Caco-2 (cell line): ENCODE measurements around the gene VEPH1. TPM values are rescaled to one million over a fixed set of nuclear protein-coding genes. Genes with fewer than 3 reads are reported as not detected.

ENCODE experiments used
- BruUV-seq: library from RNA; stranded (reverse); fragments of 400-500 nt; replicated peaks from 2 replicates; lab custom pipeline; 2021; lab: Mats Ljungman, UMichigan
- CTCF ChIA-PET: fragments of 300-600 bp; sonication (Branson Sonifier 250); formaldehyde crosslinking; loops from one replicate; lab custom pipeline; 2022; ENCODE audit warnings: antibody characterized with exemption; lab: Charles Lee
- POLR2A ChIA-PET: fragments of 300-600 bp; sonication (Branson Sonifier 250); formaldehyde crosslinking; loops from one replicate; lab custom pipeline; 2022; ENCODE audit warnings: antibody characterized with exemption; lab: Charles Lee
- DNase-seq, 2 experiments: peaks; one replicate each; pipeline versions ENCODE4 v3.0.0 to v3.0.0-alpha.2; 2020 to 2022
- H3K27me3 ChIP-seq: replicated peaks from 2 replicates; pipeline ENCODE4 v1.6.0; 2011; ENCODE audit warnings: low read length; ENCODE audit not compliant: control insufficient read depth, insufficient read depth
- H3K36me3 ChIP-seq: 2 replicates; pipeline ENCODE4 v1.5.1; 2011; ENCODE audit warnings: low read length; ENCODE audit not compliant: control insufficient read depth, insufficient read depth
- H3K4me1 ChIP-seq: fragments of 250-450 bp; sonication (Bioruptor Pico); 2 replicates; pipeline ENCODE4 v1.5.1; 2020; ENCODE audit warnings: mild to moderate bottlenecking
- H3K4me3 ChIP-seq: 2 replicates; pipeline ENCODE4 v1.5.1; 2011; ENCODE audit warnings: low read depth, mild to moderate bottlenecking, control low read depth, low read length
- H3K9me3 ChIP-seq: fragments of 250-450 bp; sonication (Bioruptor Pico); 2 replicates; pipeline ENCODE4 v1.5.1; 2020; ENCODE audit warnings: mild to moderate bottlenecking, moderate library complexity
- H3K27ac Mint-ChIP-seq: one replicate; pipeline ENCODE4 v1.8.0; 2022; ENCODE audit warnings: mixed read lengths; ENCODE audit not compliant: unreplicated experiment
- H3K27me3 Mint-ChIP-seq: one replicate; pipeline ENCODE4 v1.8.0; 2022; ENCODE audit warnings: mixed read lengths; ENCODE audit not compliant: insufficient read depth, unreplicated experiment
- H3K36me3 Mint-ChIP-seq: one replicate; pipeline ENCODE4 v1.8.0; 2022; ENCODE audit warnings: mild to moderate bottlenecking, mixed read lengths; ENCODE audit not compliant: insufficient read depth, unreplicated experiment
- H3K4me1 Mint-ChIP-seq: one replicate; pipeline ENCODE4 v1.8.0; 2022; ENCODE audit warnings: low read depth, mixed read lengths; ENCODE audit not compliant: unreplicated experiment
- H3K4me3 Mint-ChIP-seq: one replicate; pipeline ENCODE4 v1.8.0; 2022; ENCODE audit warnings: mild to moderate bottlenecking, moderate library complexity, mixed read lengths; ENCODE audit not compliant: unreplicated experiment
- H3K9me3 Mint-ChIP-seq: one replicate; pipeline ENCODE4 v1.8.0; 2022; ENCODE audit warnings: mixed read lengths; ENCODE audit not compliant: unreplicated experiment
- CTCF ChIP-seq, 2 experiments: fragments of 200-600 bp in 1 of 2; IDR thresholded peaks; 1 replicate in 1 of 2; 2 replicates in 1 of 2; pipeline versions ENCODE4 v1.5.1 to v1.8.0; 2011 to 2022; ENCODE audit warnings: antibody characterized with exemption in 1 of 2, control low read depth in 1 of 2, inconsistent platforms in 1 of 2, low read depth in 1 of 2, low read length in 1 of 2, mild to moderate bottlenecking in 1 of 2, moderate library complexity in 1 of 2; ENCODE audit not compliant: insufficient read depth in 1 of 2, severe bottlenecking in 1 of 2, unreplicated experiment in 1 of 2
- intact Hi-C: fragments of 100-400 bp; cut with micrococcal nuclease; formaldehyde crosslinking; loops from one replicate; pipeline ENCODE4 v1.10.0; 2022; ENCODE audit not compliant: unreplicated experiment
- total RNA-seq: library from RNA; stranded (reverse); gene quantifications from 2 replicates; pipeline ENCODE4 v1.2.3, GENCODE V29; 2022

Gene VEPH1
- total RNA-seq, 1 experiment from 2014 or later: 12.0 TPM

GRCh38 chr3:157317895-157318294 lies 185.3 kb downstream of the VEPH1 start:
- CTCF ChIA-PET: no interaction called here

DNA sequence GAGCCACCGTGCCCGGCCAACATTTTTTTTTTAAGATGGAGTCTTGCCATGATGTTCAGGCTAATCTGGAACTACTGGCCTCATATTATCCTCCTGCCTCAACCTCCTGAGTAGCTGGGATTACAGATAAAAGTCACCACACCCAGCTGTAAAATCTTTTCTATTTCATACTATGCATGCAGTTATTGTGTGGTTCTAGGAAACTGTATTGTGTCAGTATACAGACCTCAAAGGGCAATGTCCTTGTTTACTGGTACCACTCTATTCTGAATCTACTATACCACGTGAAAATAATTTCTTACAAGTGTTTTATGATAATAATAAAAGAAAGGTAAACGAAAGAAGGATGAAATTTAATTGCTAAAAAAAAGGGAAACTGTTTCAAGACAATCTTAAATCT lies 190.0 kb downstream of the VEPH1 start:
- H3K27ac Mint-ChIP-seq: no peak overlapping the region
- Histone ChIP-seq H3K4me1 (no peaks in the 10 kb centered on the region), H3K9me3 (no peaks in the 10 kb centered on the region), H3K27me3 (no peaks in the 10 kb centered on the region), H3K4me3 (no peak overlapping the region), H3K36me3 (no peaks in the 10 kb centered on the region)
- no peaks in the 10 kb centered on the region for H3K36me3 Mint-ChIP-seq
- no peaks in the 10 kb centered on the region for H3K4me1 Mint-ChIP-seq
- H3K27me3 Mint-ChIP-seq: peaks cover 10% of the 10 kb centered on the region
- POLR2A ChIA-PET: no interaction called here
- no peaks in the 10 kb centered on the region for H3K9me3 Mint-ChIP-seq
- no TSS peak for BruUV-seq
- DNase-seq: no peak
- CTCF ChIA-PET: no interaction called here
- intact Hi-C loops: no loop called here
- no peak for TF ChIP-seq CTCF (IDR thresholded peaks at IDR 0.05; ENCODE audit: insufficient read depth in 1 of 2, low read depth in 1 of 2, low read length in 1 of 2, severe bottlenecking in 1 of 2, unreplicated experiment in 1 of 2)
- H3K4me3 Mint-ChIP-seq: no peak overlapping the region

More at GRCh38 chr3:157317895-157318294, 185.3 kb downstream of the VEPH1 start:
- intact Hi-C loops: no loop called here
- Histone ChIP-seq H3K9me3 (no peaks in the 10 kb centered on the region), H3K27me3 (no peaks in the 10 kb centered on the region), H3K4me3 (no peak overlapping the region), H3K36me3 (no peaks in the 10 kb centered on the region), H3K4me1 (no peaks in the 10 kb centered on the region; the same call in 1 of the 2 replicates)
- Mint-ChIP-seq H3K4me3 (no peak overlapping the region), H3K27ac (no peak overlapping the region), H3K36me3 (no peaks in the 10 kb centered on the region), H3K4me1 (peaks cover 6% of the 10 kb centered on the region), H3K9me3 (no peaks in the 10 kb centered on the region), H3K27me3 (peaks cover 16% of the 10 kb centered on the region)
- no peak for DNase-seq
- TF ChIP-seq CTCF (IDR thresholded peaks at IDR 0.05; ENCODE audit: insufficient read depth in 1 of 2, low read depth in 1 of 2, low read length in 1 of 2, severe bottlenecking in 1 of 2, unreplicated experiment in 1 of 2): no peak
- POLR2A ChIA-PET: no interaction called here
- BruUV-seq: no TSS peak

DNA sequence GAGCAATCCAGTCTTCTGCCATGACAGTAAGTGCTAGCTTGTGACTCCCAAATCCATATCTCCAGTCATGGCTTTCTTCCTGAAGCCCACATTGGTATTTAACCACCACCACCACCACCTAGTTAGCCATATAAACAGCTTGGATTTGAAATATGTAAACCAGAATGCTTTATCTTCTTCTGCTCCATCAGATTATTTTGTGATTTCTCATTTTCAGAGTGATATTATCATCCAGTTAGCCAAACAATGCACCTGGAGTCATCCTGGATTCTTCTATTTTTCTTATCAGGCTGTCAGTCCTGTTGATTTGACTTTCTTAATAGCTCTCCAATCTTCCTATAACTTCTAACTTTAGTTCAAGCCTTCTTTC lies 190.9 kb downstream of the VEPH1 start:
- Mint-ChIP-seq H3K36me3 (no peaks in the 10 kb centered on the region), H3K4me3 (no peak overlapping the region), H3K4me1 (no peaks in the 10 kb centered on the region), H3K9me3 (no peaks in the 10 kb centered on the region), H3K27ac (no peak overlapping the region), H3K27me3 (peaks cover 7% of the 10 kb centered on the region)
- no TSS peak for BruUV-seq
- Histone ChIP-seq H3K4me3 (no peak overlapping the region), H3K27me3 (no peaks in the 10 kb centered on the region), H3K9me3 (no peaks in the 10 kb centered on the region), H3K36me3 (no peaks in the 10 kb centered on the region), H3K4me1 (no peaks in the 10 kb centered on the region)
- intact Hi-C loops: no loop called here
- no peak for TF ChIP-seq CTCF (IDR thresholded peaks at IDR 0.05; ENCODE audit: insufficient read depth in 1 of 2, low read depth in 1 of 2, low read length in 1 of 2, severe bottlenecking in 1 of 2, unreplicated experiment in 1 of 2)
- ChIA-PET CTCF (no interaction called here), POLR2A (no interaction called here)
- DNase-seq: no peak
